HG03575 (cell line): Measurements from ENCODE around the gene TEDC2.

Experiments used
- ATAC-seq: cut with Tn5 transposase; IDR thresholded peaks from one replicate; pipeline ENCODE4 v1.9.1; 2021; ENCODE audit not compliant: unreplicated experiment, insufficient number of reproducible peaks, low FRiP score; ENCODE audit errors: extremely low read depth

Gene TEDC2

GRCh38 chr16:2462031-2462866, 2.3 kb downstream of the TEDC2 start:
- ATAC-seq = no peak

- no peak for ATAC-seq
Observed at GRCh38 chr16:2464333-2464732, 4.4 kb downstream of the TEDC2 start.

GRCh38 chr16:2465653-2466415, 5.9 kb downstream of the TEDC2 start:
- ATAC-seq = no peak

GRCh38 chr16:2466667-2467527, 7.0 kb downstream of the TEDC2 start:
- ATAC-seq = no peak

GRCh38 chr16:2467528-2468232, 7.8 kb downstream of the TEDC2 start:
- ATAC-seq = no peak

- ATAC-seq = no peak
Observed at GRCh38 chr16:2468233-2468724, 8.4 kb downstream of the TEDC2 start.

DNA sequence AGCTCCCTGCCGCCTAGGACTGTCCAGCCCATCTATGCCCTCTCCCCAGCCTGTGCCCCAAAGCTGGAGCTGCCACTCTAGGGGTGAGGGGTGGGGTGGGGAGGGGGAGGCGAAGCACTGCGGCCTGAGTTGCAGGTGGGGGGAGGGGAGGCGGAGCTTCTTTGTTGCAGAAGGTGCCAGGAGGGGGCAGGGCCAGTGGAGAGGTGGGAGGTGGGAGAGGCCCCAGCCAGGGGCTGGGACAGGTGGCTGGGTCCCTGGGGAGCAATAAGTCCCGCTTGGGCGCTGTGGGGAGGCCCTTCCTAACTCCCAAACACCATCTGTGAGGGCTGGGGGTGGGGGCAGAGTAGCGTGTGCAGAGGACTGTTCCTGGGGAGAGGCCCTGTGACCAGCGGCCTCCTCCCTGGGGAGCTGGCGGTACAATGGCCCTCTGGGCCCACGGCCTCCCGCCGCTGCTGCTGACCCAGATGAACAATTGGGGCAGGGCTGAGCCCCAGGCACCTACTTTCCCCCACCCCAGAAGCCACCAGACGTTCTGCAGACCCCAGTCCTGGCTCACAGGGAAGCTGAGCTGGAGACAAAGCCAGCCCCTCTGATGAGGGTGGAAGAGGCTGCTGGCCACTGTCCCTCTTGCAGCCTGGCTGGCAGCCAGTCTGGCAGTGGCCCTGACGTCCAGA, 9.0 kb downstream of the TEDC2 start:
- no peak for ATAC-seq

DNA sequence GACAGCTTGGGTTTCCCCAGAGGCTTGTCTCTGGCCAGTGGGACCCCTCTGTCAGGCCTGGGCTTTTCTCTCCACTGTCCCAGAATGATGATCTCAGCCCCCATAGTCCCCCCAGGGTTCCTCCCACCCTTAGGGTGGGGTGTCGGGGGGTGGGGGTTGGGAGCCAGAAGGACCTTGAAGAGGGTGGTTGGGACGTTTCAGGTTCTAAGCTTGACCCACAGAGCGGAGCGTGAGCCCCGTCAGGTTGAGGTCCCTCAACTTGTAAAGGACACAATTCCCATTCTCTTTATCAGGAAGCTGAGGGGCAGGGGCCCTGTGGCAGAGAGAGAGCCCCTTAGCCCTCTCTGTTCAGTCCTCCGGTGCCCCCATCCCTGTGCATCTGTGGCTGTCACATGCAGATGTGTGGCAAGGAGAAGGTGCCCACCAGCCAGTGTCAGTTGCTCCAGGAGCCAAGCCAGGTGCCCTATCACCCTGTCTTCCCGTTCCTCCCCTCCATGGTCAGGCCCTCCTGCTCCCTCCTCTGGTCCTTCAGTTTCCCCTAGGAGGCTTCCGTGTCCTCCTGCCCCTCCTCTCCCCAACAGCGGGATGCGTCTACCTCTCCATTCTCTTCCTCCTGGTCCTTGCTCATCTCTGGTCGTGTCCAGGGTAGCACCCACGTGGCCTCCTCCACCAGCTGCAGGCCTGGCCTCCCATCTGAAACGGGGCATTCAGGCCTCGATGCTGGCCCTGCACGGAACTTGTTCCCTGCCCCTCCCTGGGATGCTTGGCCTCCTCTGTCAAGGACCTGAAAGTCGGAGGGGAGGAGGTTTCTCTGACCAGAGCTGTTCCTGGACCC, 9.7 kb downstream of the TEDC2 start:
- ATAC-seq = no peak

- no peak for ATAC-seq
Observed at GRCh38 chr16:2470234-2470601, 10.3 kb downstream of the TEDC2 start.

GRCh38 chr16:2470603-2471015, 10.7 kb downstream of the TEDC2 start:
- no peak for ATAC-seq

- no peak for ATAC-seq
Observed at GRCh38 chr16:2471016-2471652, 11.2 kb downstream of the TEDC2 start, which contains the start of gene NTN3. TSS of gene NTN3 (plus strand) at chr16:2471297. CDS start at chr16:2471702, 405 bp downstream.

- no peak for ATAC-seq
Observed at GRCh38 chr16:2471653-2472487, 12.0 kb downstream of the TEDC2 start.

DNA sequence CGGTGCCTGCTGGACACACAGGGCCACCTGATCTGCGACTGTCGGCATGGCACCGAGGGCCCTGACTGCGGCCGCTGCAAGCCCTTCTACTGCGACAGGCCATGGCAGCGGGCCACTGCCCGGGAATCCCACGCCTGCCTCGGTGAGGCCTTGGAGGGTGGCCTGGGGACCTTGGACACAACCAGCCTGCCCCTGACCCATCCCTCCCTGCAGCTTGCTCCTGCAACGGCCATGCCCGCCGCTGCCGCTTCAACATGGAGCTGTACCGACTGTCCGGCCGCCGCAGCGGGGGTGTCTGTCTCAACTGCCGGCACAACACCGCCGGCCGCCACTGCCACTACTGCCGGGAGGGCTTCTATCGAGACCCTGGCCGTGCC, 12.6 kb downstream of the TEDC2 start:
- ATAC-seq = no peak

GRCh38 chr16:2472885-2473445, 13.1 kb downstream of the TEDC2 start:
- ATAC-seq = no peak

GRCh38 chr16:2473446-2473926, 13.6 kb downstream of the TEDC2 start:
- no peak for ATAC-seq
